ENCODE results near the gene VPS13C.
"Not testable (repeated sequence)": the region's sequence is repeated elsewhere in the genome, so short reads cannot be mapped to it uniquely, and the experiment has no call there.

VPS13C gene

DNA sequence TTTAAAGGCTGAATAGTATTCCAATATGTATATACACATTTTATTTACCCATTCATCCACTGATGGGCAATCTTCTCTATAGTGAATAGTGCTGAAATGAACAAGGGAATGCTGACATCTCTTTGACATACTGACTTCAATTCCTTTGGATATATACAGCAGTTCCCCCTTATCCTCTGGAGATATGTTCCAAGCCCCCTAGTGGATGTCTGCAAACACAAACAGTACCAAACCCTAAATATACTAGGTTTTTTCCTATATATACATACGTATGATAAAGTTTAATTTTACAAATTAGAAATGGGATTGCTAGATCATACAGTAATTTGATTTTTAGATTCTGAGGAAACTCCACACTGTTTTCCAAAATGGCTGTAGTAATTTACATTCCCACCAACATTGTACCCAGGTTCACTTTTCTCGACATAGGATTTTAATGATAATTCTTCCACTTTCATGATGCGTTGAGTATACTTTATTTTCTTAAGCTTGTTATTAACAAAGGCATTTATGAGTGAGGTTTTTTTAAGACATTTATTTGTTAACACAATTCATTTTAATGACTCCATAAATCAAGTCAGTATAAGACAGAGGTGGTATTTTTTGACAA is 38.2 kb downstream of the VPS13C start:
- TF ChIP-seq, protein P1, sequence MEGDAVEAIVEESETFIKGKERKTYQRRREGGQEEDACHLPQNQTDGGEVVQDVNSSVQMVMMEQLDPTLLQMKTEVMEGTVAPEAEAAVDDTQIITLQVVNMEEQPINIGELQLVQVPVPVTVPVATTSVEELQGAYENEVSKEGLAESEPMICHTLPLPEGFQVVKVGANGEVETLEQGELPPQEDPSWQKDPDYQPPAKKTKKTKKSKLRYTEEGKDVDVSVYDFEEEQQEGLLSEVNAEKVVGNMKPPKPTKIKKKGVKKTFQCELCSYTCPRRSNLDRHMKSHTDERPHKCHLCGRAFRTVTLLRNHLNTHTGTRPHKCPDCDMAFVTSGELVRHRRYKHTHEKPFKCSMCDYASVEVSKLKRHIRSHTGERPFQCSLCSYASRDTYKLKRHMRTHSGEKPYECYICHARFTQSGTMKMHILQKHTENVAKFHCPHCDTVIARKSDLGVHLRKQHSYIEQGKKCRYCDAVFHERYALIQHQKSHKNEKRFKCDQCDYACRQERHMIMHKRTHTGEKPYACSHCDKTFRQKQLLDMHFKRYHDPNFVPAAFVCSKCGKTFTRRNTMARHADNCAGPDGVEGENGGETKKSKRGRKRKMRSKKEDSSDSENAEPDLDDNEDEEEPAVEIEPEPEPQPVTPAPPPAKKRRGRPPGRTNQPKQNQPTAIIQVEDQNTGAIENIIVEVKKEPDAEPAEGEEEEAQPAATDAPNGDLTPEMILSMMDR (IDR thresholded peaks at IDR 0.05; ENCODE audit: low read depth, low read length) = peak; percentile 41
- no peak for DNase-seq (ENCODE audit: low read depth, low spot score)
- in situ Hi-C loops (cut with HindIII; ENCODE audit: low sequenced_read_pairs) = no loop called here

DNA sequence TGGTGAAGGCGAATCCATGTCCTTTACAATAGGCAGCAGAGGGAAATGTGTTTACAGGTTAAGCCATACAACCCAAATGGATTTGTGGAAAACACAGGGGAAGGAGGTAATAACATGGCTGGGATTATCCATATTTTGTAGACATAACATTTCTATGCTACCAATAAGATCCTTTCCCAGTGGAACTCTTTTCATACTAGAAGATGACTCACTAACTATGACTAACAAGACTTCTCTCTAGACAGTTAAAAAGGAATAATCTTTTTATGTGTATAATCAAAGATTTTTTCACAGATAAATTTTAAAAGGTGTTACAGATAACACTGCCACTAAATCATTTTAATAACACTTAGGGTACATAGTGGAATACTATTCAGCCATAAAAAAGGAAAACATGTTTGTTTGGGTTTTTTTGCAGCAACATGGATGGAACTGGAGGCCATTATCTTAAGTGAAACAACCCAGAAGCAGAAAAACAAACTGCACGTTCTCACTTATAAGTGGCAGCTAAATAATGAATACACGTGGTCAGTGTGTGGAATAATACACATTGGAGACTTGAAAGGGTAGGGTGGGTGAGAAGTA is 39.6 kb downstream of the VPS13C start:
- no peak overlapping the region for H3K4me3 ChIP-seq (ENCODE audit: low read depth, low read length)
- in situ Hi-C loops (cut with HindIII; ENCODE audit: low sequenced_read_pairs) = no loop called here
- DNase-seq (ENCODE audit: low read depth, low spot score) = peak; percentile 39
- TF ChIP-seq, protein P1 (IDR thresholded peaks at IDR 0.05; ENCODE audit: low read depth, low read length) = no peak

More for the DNA sequence above, 38.2 kb downstream of the VPS13C start:
- no peak overlapping the region for H3K4me3 ChIP-seq (ENCODE audit: low read depth, low read length)

DNA sequence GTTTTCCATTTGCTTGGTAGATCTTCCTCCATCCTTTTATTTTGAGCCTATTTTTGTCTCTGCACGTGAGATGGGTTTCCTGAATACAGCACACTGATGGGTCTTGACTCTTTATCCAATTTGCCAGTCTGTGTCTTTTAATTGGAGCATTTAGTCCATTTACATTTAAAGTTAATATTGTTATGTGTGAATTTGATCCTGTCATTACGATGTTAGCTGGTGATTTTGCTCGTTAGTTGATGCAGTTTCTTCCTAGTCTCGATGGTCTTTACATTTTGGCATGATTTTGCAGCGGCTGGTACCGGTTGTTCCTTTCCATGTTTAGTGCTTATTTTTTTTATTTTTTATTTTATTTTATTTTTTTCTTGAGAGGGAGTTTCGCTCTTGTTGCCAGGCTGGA is 54.9 kb downstream of the VPS13C start:
- in situ Hi-C loops (cut with HindIII; ENCODE audit: low sequenced_read_pairs); DNase-seq (ENCODE audit: low read depth, low spot score); H3K4me3 ChIP-seq (ENCODE audit: low read depth, low read length): not testable (repeated sequence)

DNA sequence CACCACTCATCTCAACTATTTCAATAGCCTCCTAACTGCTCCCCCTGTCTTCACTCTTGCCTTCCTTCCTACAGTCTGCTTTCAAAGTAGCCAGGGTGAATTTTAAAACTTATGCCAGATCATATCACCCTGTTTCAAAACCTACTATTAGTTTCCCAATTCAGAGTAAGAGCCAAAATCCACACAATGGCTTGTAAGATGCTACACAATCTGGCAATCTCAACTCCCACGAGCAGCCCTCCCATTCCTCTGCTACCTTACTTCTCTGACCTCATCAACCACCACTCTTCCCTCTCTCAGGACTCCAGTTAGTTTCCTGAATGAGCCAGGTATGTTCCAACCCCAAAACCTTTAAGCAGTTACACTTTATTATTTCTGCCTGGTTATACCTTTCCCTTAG is 62.5 kb downstream of the VPS13C start:
- H3K4me3 ChIP-seq (ENCODE audit: low read depth, low read length) = no peak overlapping the region
- in situ Hi-C loops (cut with HindIII; ENCODE audit: low sequenced_read_pairs) = no loop called here
- TF ChIP-seq, protein P1 (IDR thresholded peaks at IDR 0.05; ENCODE audit: low read depth, low read length) = no peak
- no peak for DNase-seq (ENCODE audit: low read depth, low spot score)

DNA sequence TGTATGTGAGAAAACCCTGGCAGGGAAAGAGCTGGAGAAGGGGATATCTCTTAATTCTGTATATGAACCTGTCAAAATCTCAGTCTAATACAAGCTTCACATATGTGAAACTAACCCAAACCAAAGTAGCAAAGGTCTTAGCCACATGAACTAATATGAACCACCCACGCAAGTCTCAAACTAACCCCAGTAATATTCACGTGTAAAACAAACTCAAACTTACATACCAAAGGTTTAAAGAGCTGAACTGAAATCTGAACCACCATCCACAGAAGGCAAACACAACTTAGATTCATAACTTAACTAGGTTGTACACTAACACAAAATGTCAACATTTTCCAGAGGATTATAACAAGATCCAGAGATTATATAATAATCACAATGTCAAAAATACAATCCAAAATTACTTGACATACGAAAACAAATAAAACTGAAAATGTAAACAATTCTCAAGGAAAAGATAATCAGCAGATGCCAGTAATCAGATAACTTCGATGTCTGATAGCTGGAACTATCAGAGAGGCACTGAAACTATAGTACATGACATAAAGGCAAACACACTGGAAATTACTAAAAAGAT is 64.1 kb downstream of the VPS13C start:
- TF ChIP-seq, protein P1 (IDR thresholded peaks at IDR 0.05; ENCODE audit: low read depth, low read length) = no peak
- H3K4me3 ChIP-seq (ENCODE audit: low read depth, low read length) = no peak overlapping the region
- in situ Hi-C loops (cut with HindIII; ENCODE audit: low sequenced_read_pairs) = no loop called here
- no peak for DNase-seq (ENCODE audit: low read depth, low spot score)

DNA sequence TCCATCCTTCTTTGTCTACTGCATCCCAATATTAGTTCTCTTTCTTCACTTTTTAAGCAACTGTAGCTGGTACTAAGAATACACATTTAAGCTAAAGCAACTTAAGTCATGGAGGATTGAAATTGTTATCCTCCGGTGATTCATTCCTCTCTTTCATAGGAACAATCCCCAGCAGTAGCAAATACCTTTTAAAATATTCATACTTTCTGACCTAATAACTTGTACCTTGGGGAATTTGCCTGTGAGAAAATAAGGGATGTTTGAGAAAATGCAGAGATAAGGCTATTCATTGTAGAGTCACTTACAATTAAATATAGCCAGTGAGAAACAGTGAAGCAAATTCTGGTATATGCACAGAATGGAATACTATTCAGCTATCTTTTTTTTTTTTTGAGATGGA is 66.0 kb downstream of the VPS13C start:
- H3K4me3 ChIP-seq (ENCODE audit: low read depth, low read length) = no peak overlapping the region
- peak; percentile 77 for DNase-seq (ENCODE audit: low read depth, low spot score)
- in situ Hi-C loops (cut with HindIII; ENCODE audit: low sequenced_read_pairs) = no loop called here
- TF ChIP-seq, protein P1 (IDR thresholded peaks at IDR 0.05; ENCODE audit: low read depth, low read length) = no peak

DNA sequence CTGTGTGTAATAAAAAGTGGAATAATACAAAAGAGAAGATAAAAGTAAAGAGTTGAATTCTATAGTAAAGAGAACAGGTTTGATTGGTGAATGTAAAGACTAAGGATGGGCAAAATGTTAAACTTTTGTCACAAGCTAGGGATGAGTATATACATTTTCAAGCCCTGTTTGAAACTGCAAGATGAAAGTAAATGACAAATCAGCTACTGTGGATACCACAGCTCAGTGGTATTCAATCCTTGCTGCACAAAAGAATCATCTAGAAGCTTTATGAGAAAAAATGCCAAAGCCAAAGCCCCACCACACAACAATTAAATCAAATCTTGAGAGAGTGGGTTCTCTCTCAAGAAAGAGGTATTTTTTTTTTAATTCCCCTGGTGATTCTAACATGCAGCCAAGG is 67.7 kb downstream of the VPS13C start:
- TF ChIP-seq, protein P1 (IDR thresholded peaks at IDR 0.05; ENCODE audit: low read depth, low read length) = no peak
- in situ Hi-C loops (cut with HindIII; ENCODE audit: low sequenced_read_pairs) = no loop called here
- H3K4me3 ChIP-seq (ENCODE audit: low read depth, low read length) = no peak overlapping the region
- DNase-seq (ENCODE audit: low read depth, low spot score) = no peak
